Hepatocyte (in vitro differentiated cells): ENCODE results near the gene GATA5.

Experiments used
- EZH2 ChIP-seq: fragments of 200-600 bp; sonication (generic); IDR thresholded peaks from 2 replicates; pipeline ENCODE4 v1.6.1; 2016; ENCODE audit warnings: antibody characterized with exemption, mild to moderate bottlenecking, borderline replicate concordance
- TF ChIP-seq, protein P1 (sequence below): fragments of 200-600 bp; sonication (generic); IDR thresholded peaks from 2 replicates; pipeline ENCODE4 v1.5.1; 2016; ENCODE audit warnings: antibody characterized with exemption, mild to moderate bottlenecking; ENCODE audit not compliant: poor library complexity

DNA sequence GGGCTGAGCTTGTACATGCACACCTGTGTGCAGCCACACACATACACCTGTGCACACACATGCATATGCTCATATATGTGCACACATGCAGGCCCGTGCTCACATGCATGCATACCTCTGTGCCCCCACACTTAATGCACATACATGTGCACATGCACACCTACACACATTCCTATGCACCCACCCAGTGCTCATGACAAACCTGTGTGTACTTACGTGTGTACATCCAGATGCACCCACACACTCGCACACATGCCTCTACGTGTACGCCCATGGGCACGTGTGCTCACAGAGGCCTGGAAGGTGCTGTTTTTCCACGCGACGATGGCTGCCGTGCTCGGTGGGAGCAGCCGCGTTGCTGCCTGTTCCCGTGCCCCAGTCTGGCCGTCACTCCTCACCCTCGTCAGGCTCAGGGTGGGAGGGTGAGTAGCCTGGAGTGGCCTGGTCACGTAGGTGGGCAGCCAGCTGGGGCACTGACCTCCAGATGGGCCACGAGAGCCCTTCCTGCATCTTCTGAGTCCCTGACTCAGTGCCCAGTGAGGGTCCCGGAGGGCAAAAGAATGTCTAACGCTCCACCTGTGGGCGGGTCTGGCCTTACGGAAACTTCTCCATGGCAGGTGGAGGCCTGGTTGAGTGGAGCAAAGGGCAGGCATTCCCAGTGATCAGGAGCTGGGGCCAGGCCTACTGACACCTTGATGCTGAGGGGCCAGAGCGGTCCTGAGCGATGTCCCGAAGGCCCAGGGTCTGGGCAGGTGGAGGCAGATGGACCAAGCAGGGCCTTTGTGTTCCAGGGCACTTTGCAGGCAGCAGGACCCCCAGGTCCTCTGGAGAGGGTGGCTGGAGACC, 8.0 kb upstream of the GATA5 start:
- TF ChIP-seq, protein P1, sequence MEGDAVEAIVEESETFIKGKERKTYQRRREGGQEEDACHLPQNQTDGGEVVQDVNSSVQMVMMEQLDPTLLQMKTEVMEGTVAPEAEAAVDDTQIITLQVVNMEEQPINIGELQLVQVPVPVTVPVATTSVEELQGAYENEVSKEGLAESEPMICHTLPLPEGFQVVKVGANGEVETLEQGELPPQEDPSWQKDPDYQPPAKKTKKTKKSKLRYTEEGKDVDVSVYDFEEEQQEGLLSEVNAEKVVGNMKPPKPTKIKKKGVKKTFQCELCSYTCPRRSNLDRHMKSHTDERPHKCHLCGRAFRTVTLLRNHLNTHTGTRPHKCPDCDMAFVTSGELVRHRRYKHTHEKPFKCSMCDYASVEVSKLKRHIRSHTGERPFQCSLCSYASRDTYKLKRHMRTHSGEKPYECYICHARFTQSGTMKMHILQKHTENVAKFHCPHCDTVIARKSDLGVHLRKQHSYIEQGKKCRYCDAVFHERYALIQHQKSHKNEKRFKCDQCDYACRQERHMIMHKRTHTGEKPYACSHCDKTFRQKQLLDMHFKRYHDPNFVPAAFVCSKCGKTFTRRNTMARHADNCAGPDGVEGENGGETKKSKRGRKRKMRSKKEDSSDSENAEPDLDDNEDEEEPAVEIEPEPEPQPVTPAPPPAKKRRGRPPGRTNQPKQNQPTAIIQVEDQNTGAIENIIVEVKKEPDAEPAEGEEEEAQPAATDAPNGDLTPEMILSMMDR = no peak
- TF ChIP-seq EZH2 = no peak
